HG03342 (cell line): ENCODE measurements around the gene C1QTNF1.

Experiments
- ATAC-seq: cut with Tn5 transposase; IDR thresholded peaks from one replicate; pipeline ENCODE4 v1.9.1; 2021; ENCODE audit warnings: mild to moderate bottlenecking, moderate library complexity; ENCODE audit not compliant: unreplicated experiment

The C1QTNF1 gene

GRCh38 chr17:79023886-79024771, at the start of gene C1QTNF1:
Gene C1QTNF1, plus strand, starts transcription at chr17:79024169. Its CDS starts 19,800 bp downstream, at chr17:79043969.
- no peak for ATAC-seq

- ATAC-seq: no peak
Measured at GRCh38 chr17:78974635-78975591, 49.1 kb upstream of the C1QTNF1 start.

GRCh38 chr17:78976907-78977680, 46.9 kb upstream of the C1QTNF1 start:
- ATAC-seq: no peak

GRCh38 chr17:78977681-78977943, 46.4 kb upstream of the C1QTNF1 start:
- no peak for ATAC-seq

- ATAC-seq: no peak
Measured at GRCh38 chr17:78977997-78978973, 45.7 kb upstream of the C1QTNF1 start.

GRCh38 chr17:78979780-78980623, 44.0 kb upstream of the C1QTNF1 start, which contains the start of gene LGALS3BP:
Gene LGALS3BP, minus strand, starts transcription at chr17:78979923. Its CDS starts 2,732 bp downstream, at chr17:78977191.
- ATAC-seq: no peak

- no peak for ATAC-seq
Measured at GRCh38 chr17:78980624-78980972, 43.4 kb upstream of the C1QTNF1 start.

- no peak for ATAC-seq
Measured at GRCh38 chr17:78981010-78981888, 42.7 kb upstream of the C1QTNF1 start.

GRCh38 chr17:78985395-78985794, 38.6 kb upstream of the C1QTNF1 start:
- ATAC-seq: no peak

GRCh38 chr17:78986048-78986648, 37.8 kb upstream of the C1QTNF1 start:
- ATAC-seq: no peak

- no peak for ATAC-seq
Measured at GRCh38 chr17:78986649-78987328, 37.2 kb upstream of the C1QTNF1 start.

- ATAC-seq: no peak
Measured at GRCh38 chr17:78988152-78988551, 35.8 kb upstream of the C1QTNF1 start.

- ATAC-seq: no peak
Measured at GRCh38 chr17:78990349-78991016, 33.5 kb upstream of the C1QTNF1 start.

GRCh38 chr17:78991017-78991738, 32.8 kb upstream of the C1QTNF1 start:
- ATAC-seq: no peak

GRCh38 chr17:78991906-78992532, 31.9 kb upstream of the C1QTNF1 start:
- ATAC-seq: no peak
